PC-9 (cell line): Measurements from ENCODE around the gene SLCO2A1. TPM values are rescaled to one million over a fixed set of nuclear protein-coding genes. Genes with fewer than 3 reads are reported as not detected.

Experiments
- BruUV-seq: library from RNA; stranded (reverse); fragments of 400-500 nt; replicated peaks from 2 replicates; lab custom pipeline; 2021; lab: Mats Ljungman, UMichigan
- CTCF ChIA-PET: fragments of 300-600 bp; sonication (Branson Sonifier 250); formaldehyde crosslinking; loops from one replicate; lab custom pipeline; 2022; ENCODE audit warnings: antibody characterized with exemption; lab: Charles Lee
- POLR2A ChIA-PET: fragments of 300-600 bp; sonication (Branson Sonifier 250); formaldehyde crosslinking; loops from one replicate; lab custom pipeline; 2022; ENCODE audit warnings: antibody characterized with exemption; ENCODE audit not compliant: unreplicated experiment; lab: Charles Lee
- DNase-seq, 2 experiments: peaks; one replicate each; pipeline versions ENCODE4 v3.0.0 to v3.0.0-alpha.2; 2015 to 2022; ENCODE audit warnings: mixed read lengths in 1 of 2
- H2AFZ ChIP-seq: fragments of 200-600 bp; sonication (generic); 2 replicates; pipeline ENCODE4 v1.8.1; 2017; ENCODE audit warnings: antibody characterized with exemption
- H3F3A ChIP-seq: fragments of 200-600 bp; sonication (generic); 2 replicates; pipeline ENCODE4 v1.8.1; 2017; ENCODE audit warnings: antibody characterized with exemption, mild to moderate bottlenecking, low read depth; ENCODE audit not compliant: insufficient read depth
- H3K27ac ChIP-seq: fragments of 200-600 bp; sonication (generic); 2 replicates; pipeline ENCODE4 v1.6.1; 2016; ENCODE audit warnings: mixed run types
- H3K27me3 ChIP-seq: fragments of 200-600 bp; sonication (generic); 2 replicates; pipeline ENCODE4 v1.6.1; 2016; ENCODE audit warnings: low read depth, mixed run types; ENCODE audit not compliant: insufficient read depth
- H3K36me3 ChIP-seq: fragments of 200-600 bp; sonication (generic); 2 replicates; pipeline ENCODE4 v1.6.1; 2016; ENCODE audit warnings: low read depth, mixed run types
- H3K4me1 ChIP-seq: fragments of 200-600 bp; sonication (generic); replicated peaks from 2 replicates; pipeline ENCODE4 v1.6.1; 2016; ENCODE audit warnings: mixed run types; ENCODE audit not compliant: insufficient read depth
- H3K4me2 ChIP-seq: fragments of 200-600 bp; sonication (generic); 2 replicates; pipeline ENCODE4 v1.6.1; 2017; ENCODE audit warnings: mixed run types
- H3K4me3 ChIP-seq: fragments of 200-600 bp; sonication (generic); 2 replicates; pipeline ENCODE4 v1.6.1; 2016; ENCODE audit warnings: mixed run types
- H3K79me2 ChIP-seq: fragments of 200-600 bp; sonication (generic); 2 replicates; pipeline ENCODE4 v1.6.1; 2017; ENCODE audit warnings: low read depth, mixed run types
- H3K9me2 ChIP-seq: fragments of 200-600 bp; sonication (generic); 2 replicates; pipeline ENCODE4 v1.8.1; 2017; ENCODE audit warnings: mild to moderate bottlenecking; ENCODE audit not compliant: insufficient read depth
- H3K9me3 ChIP-seq: fragments of 200-600 bp; sonication (generic); 2 replicates; pipeline ENCODE4 v1.8.1; 2016; ENCODE audit warnings: low read depth; ENCODE audit not compliant: insufficient read depth
- H4K20me1 ChIP-seq: fragments of 200-600 bp; sonication (generic); 2 replicates; pipeline ENCODE4 v1.8.1; 2017; ENCODE audit not compliant: insufficient read depth
- EZH2 ChIP-seq: fragments of 200-600 bp; sonication (generic); IDR thresholded peaks from 2 replicates; pipeline ENCODE4 v1.8.0; 2017; ENCODE audit warnings: antibody characterized with exemption, low read depth
- intact Hi-C: fragments of 100-400 bp; cut with micrococcal nuclease; formaldehyde crosslinking; loops from one replicate; pipeline ENCODE4 v1.10.0; 2022; ENCODE audit not compliant: unreplicated experiment
- total RNA-seq: library from RNA; stranded (reverse); gene quantifications from 2 replicates; pipeline ENCODE4 v1.2.3, GENCODE V29; 2021
- TF ChIP-seq, protein P1 (sequence below): fragments of 200-600 bp; sonication (generic); conservative IDR thresholded peaks from 2 replicates; pipeline ENCODE4 v1.6.1; 2017; ENCODE audit warnings: mixed run types, antibody characterized with exemption, mild to moderate bottlenecking, moderate library complexity

Gene SLCO2A1
- total RNA-seq, 1 experiment from 2014 or later = 0.44 TPM

DNA sequence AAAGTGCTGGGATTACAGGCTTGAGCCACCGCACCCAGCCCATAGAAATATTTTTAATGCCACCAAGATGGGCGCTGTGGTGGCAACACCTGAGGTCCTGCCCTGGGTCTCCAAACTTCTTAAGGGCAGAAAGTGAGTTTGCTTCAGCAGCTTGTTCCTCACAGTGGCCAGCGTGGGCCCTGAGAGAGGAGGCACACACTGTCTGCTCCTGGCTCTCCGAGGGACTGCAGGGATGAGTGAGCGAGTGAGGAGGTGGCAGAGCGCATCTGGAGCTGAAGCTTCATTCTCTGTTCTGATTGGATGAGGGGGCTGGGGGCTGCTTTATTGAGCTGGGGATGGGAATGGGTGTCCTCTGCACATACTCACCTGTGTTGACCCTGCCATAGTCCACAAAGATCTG, 76.4 kb downstream of the SLCO2A1 start:
- ChIA-PET CTCF (no interaction called here), POLR2A (no interaction called here)
- intact Hi-C loops = no loop called here
- Histone ChIP-seq H3K36me3 (no peaks in the 10 kb centered on the region), H3K4me3 (no peak overlapping the region), H3K9me3 (no peaks in the 10 kb centered on the region), H3F3A (no peaks in the 10 kb centered on the region), H3K9me2 (no peaks in the 10 kb centered on the region), H3K4me1 (no peaks in the 10 kb centered on the region), H3K27me3 (peaks cover 68% of the 10 kb centered on the region), H4K20me1 (no peaks in the 10 kb centered on the region), H3K4me2 (no peak overlapping the region), H3K27ac (no peak overlapping the region), H3K79me2 (no peaks in the 10 kb centered on the region), H2AFZ (no peak overlapping the region)
- no TSS peak for BruUV-seq
- TF ChIP-seq, protein P1, sequence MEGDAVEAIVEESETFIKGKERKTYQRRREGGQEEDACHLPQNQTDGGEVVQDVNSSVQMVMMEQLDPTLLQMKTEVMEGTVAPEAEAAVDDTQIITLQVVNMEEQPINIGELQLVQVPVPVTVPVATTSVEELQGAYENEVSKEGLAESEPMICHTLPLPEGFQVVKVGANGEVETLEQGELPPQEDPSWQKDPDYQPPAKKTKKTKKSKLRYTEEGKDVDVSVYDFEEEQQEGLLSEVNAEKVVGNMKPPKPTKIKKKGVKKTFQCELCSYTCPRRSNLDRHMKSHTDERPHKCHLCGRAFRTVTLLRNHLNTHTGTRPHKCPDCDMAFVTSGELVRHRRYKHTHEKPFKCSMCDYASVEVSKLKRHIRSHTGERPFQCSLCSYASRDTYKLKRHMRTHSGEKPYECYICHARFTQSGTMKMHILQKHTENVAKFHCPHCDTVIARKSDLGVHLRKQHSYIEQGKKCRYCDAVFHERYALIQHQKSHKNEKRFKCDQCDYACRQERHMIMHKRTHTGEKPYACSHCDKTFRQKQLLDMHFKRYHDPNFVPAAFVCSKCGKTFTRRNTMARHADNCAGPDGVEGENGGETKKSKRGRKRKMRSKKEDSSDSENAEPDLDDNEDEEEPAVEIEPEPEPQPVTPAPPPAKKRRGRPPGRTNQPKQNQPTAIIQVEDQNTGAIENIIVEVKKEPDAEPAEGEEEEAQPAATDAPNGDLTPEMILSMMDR = no peak
- TF ChIP-seq EZH2 = no peak
- DNase-seq = no peak

DNA sequence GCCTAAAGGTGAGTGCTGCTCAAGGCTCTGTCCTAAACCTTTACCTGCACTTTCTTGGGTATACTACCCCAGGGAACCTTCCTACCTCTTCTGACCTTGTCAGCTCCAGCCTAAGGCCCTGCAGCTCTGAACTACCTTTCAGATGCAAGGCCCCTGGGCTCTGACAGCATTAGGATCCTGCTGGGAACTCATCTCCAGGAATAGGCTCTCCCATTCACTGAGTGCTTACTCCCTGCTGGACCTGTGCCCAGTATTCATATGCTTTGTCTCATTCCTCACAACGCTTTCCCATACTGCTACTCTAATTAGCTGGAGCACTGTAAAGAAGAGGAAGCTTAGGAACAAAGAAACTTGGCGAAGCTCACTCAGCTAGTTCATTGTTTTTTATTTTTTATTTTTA, 80.3 kb downstream of the SLCO2A1 start:
- no TSS peak for BruUV-seq
- H3K36me3 ChIP-seq = no peaks in the 10 kb centered on the region
- no peaks in the 10 kb centered on the region for H3K79me2 ChIP-seq
- TF ChIP-seq, protein P1 = no peak
- TF ChIP-seq EZH2 = no peak
- no peak overlapping the region for H3K27ac ChIP-seq
- ChIA-PET POLR2A (no interaction called here), CTCF (no interaction called here)
- H3K4me2 ChIP-seq = no peak overlapping the region
- H3K4me1 ChIP-seq = peaks cover 13% of the 10 kb centered on the region
- no peak for DNase-seq
- H4K20me1 ChIP-seq = peaks cover 17% of the 10 kb centered on the region
- intact Hi-C loops = loop anchor here (10.0 kb wide), 1 partner anchor 285 kb away; the partner anchor contains the start of gene TOPBP1
- H3K4me3 ChIP-seq = no peak overlapping the region
- peaks cover 76% of the 10 kb centered on the region for H3K27me3 ChIP-seq
- no peaks in the 10 kb centered on the region for H3K9me2 ChIP-seq
- H2AFZ ChIP-seq = no peak overlapping the region
- H3F3A ChIP-seq = peaks cover 12% of the 10 kb centered on the region
- H3K9me3 ChIP-seq = no peaks in the 10 kb centered on the region

DNA sequence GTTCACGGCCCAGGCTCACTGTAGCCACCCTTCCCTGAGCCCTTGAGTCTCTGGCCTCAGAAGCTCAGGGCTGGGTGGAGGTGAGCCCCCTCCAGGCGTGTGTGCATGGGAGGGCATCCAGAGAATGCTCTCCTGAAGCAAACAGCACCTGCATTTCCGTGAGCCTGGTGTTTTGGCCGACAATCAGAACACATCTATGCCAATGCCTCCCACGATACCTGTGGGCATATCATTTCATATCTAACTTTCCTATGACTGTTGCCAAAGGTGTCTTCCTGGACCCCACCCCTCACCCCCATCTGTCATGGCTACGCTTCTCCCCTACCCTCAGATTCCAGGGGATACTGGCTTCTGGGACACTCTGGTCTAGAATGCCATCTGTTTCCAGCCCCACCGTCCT, 80.7 kb downstream of the SLCO2A1 start:
- Histone ChIP-seq H3K4me1 (peaks cover 17% of the 10 kb centered on the region), H2AFZ (no peak overlapping the region), H3K4me2 (no peak overlapping the region), H3K27me3 (peaks cover 76% of the 10 kb centered on the region), H3K27ac (no peak overlapping the region), H3K4me3 (no peak overlapping the region), H4K20me1 (peaks cover 22% of the 10 kb centered on the region), H3K36me3 (no peaks in the 10 kb centered on the region), H3F3A (peaks cover 17% of the 10 kb centered on the region), H3K79me2 (no peaks in the 10 kb centered on the region), H3K9me2 (no peaks in the 10 kb centered on the region), H3K9me3 (no peaks in the 10 kb centered on the region)
- TF ChIP-seq, protein P1 = no peak
- no peak for TF ChIP-seq EZH2
- ChIA-PET CTCF (no interaction called here), POLR2A (no interaction called here)
- no peak for DNase-seq
- no TSS peak for BruUV-seq
- intact Hi-C loops = loop anchor here (10.0 kb wide), 1 partner anchor 284 kb away; the partner anchor contains the start of gene TOPBP1
